Retinal pigment epithelial cell (primary cell): ENCODE data around the gene SRGAP1.

Experiments
- DNase-seq: peaks from one replicate; pipeline ENCODE4 v3.0.0-alpha.2; 2010; ENCODE audit warnings: low read depth
- H3K4me3 ChIP-seq: 2 replicates; pipeline ENCODE4 v1.5.1; 2011; ENCODE audit warnings: mild to moderate bottlenecking, low read length, control low read depth, moderate library complexity
- TF ChIP-seq, protein P1 (sequence below): conservative IDR thresholded peaks from 2 replicates; pipeline ENCODE4 v1.5.1; 2011; ENCODE audit warnings: low read depth, low read length, control low read depth, inconsistent platforms

The SRGAP1 gene

DNA sequence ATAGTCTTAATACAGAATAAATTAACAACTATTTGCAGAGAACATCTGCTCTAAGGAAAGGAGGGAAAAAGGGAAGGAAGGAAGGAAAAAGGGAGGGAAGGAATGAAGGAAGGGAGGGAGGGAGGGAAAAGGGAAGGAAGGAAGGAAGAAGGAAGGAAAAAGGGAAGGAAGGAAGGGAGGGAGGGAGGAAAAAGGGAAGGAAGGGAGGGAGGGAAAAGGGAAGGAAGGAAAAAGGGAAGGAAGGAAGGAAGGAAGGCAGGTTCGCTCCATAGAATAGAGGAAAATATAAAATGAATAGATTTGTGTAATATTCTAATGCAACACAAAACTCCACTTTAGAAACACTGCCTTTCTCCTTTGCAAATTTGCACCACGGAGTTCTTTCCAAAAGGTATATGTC is 361.0 kb downstream of the SRGAP1 start:
- H3K4me3 ChIP-seq, result no peak overlapping the region
- DNase-seq, result no peak
- TF ChIP-seq, protein P1, sequence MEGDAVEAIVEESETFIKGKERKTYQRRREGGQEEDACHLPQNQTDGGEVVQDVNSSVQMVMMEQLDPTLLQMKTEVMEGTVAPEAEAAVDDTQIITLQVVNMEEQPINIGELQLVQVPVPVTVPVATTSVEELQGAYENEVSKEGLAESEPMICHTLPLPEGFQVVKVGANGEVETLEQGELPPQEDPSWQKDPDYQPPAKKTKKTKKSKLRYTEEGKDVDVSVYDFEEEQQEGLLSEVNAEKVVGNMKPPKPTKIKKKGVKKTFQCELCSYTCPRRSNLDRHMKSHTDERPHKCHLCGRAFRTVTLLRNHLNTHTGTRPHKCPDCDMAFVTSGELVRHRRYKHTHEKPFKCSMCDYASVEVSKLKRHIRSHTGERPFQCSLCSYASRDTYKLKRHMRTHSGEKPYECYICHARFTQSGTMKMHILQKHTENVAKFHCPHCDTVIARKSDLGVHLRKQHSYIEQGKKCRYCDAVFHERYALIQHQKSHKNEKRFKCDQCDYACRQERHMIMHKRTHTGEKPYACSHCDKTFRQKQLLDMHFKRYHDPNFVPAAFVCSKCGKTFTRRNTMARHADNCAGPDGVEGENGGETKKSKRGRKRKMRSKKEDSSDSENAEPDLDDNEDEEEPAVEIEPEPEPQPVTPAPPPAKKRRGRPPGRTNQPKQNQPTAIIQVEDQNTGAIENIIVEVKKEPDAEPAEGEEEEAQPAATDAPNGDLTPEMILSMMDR, result no peak

DNA sequence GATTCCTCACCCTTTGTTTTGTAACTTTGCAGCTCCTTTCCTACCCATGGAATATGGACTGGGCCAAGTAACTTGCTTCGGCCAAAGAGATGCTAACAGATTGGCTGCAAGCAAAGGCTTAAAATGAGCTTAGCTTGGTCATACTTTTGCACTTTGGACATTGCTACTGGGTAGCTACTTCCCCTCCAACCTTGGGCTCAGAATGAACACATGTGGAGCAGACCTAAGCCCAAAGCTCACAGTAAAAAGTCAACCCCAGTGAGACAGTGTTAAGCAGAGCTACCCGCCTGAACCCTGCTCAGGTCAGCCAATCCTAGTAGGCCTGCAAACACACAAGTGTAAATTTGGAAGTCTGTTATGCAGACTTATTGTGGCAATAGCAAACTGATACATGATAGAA is 363.0 kb downstream of the SRGAP1 start:
- H3K4me3 ChIP-seq, result no peak overlapping the region
- TF ChIP-seq, protein P1, result no peak
- DNase-seq, result no peak
